Stimulated activated CD8-positive, alpha-beta memory T cell treated with anti-CD3 and anti-CD28 coated beads, Interleukin-7, amount 100 ng/mL, for 24 hours (primary cell): Measurements from ENCODE around the gene TOPAZ1.

Experiments used
- DNase-seq: peaks from one replicate; pipeline ENCODE4 v3.0.0-alpha.2; 2020; ENCODE audit warnings: low read depth

The TOPAZ1 gene

GRCh38 chr3:44248152-44248551 lies 6.5 kb downstream of the TOPAZ1 start:
- DNase-seq: no peak

GRCh38 chr3:44252332-44252959 lies 10.8 kb downstream of the TOPAZ1 start:
- DNase-seq: no peak

GRCh38 chr3:44259404-44259803 lies 17.7 kb downstream of the TOPAZ1 start:
- DNase-seq: no peak

- no peak for DNase-seq
These were observed 22.5 kb downstream of the TOPAZ1 start for GRCh38 chr3:44264146-44264545.

GRCh38 chr3:44265815-44266214 lies 24.1 kb downstream of the TOPAZ1 start:
- DNase-seq: no peak

GRCh38 chr3:44272191-44272590 lies 30.5 kb downstream of the TOPAZ1 start:
- DNase-seq: no peak

GRCh38 chr3:44277925-44278324 lies 36.2 kb downstream of the TOPAZ1 start:
- DNase-seq: no peak

- DNase-seq: no peak
These were observed 38.4 kb downstream of the TOPAZ1 start for GRCh38 chr3:44280077-44280476.

GRCh38 chr3:44280631-44281030 lies 38.9 kb downstream of the TOPAZ1 start:
- DNase-seq: no peak

GRCh38 chr3:44284949-44285348 lies 43.3 kb downstream of the TOPAZ1 start:
- DNase-seq: no peak

GRCh38 chr3:44289882-44290462 lies 48.3 kb downstream of the TOPAZ1 start:
- no peak for DNase-seq

GRCh38 chr3:44292276-44292675 lies 50.6 kb downstream of the TOPAZ1 start:
- DNase-seq: no peak

- DNase-seq: no peak
These were observed 51.3 kb downstream of the TOPAZ1 start for GRCh38 chr3:44292947-44293346.

- DNase-seq: no peak
These were observed 55.6 kb downstream of the TOPAZ1 start for GRCh38 chr3:44297255-44297654.

GRCh38 chr3:44301746-44302145 lies 60.1 kb downstream of the TOPAZ1 start:
- DNase-seq: no peak

GRCh38 chr3:44309500-44309899 lies 67.8 kb downstream of the TOPAZ1 start:
- no peak for DNase-seq

GRCh38 chr3:44318891-44319311 lies 77.2 kb downstream of the TOPAZ1 start:
- DNase-seq: no peak

- DNase-seq: no peak
These were observed 79.6 kb downstream of the TOPAZ1 start for GRCh38 chr3:44321335-44321734.

GRCh38 chr3:44323341-44323955 lies 81.8 kb downstream of the TOPAZ1 start:
- peak; percentile 14 for DNase-seq

- DNase-seq: no peak
These were observed 82.9 kb downstream of the TOPAZ1 start for GRCh38 chr3:44324584-44324983.

GRCh38 chr3:44326019-44326418 lies 84.3 kb downstream of the TOPAZ1 start:
- no peak for DNase-seq

- no peak for DNase-seq
These were observed 84.8 kb downstream of the TOPAZ1 start for GRCh38 chr3:44326515-44326914.

- DNase-seq: no peak
These were observed 88.3 kb downstream of the TOPAZ1 start for GRCh38 chr3:44329946-44330345.

GRCh38 chr3:44330444-44330843 lies 88.8 kb downstream of the TOPAZ1 start:
- no peak for DNase-seq
